ENCODE data around the gene C19orf73.

DNA sequence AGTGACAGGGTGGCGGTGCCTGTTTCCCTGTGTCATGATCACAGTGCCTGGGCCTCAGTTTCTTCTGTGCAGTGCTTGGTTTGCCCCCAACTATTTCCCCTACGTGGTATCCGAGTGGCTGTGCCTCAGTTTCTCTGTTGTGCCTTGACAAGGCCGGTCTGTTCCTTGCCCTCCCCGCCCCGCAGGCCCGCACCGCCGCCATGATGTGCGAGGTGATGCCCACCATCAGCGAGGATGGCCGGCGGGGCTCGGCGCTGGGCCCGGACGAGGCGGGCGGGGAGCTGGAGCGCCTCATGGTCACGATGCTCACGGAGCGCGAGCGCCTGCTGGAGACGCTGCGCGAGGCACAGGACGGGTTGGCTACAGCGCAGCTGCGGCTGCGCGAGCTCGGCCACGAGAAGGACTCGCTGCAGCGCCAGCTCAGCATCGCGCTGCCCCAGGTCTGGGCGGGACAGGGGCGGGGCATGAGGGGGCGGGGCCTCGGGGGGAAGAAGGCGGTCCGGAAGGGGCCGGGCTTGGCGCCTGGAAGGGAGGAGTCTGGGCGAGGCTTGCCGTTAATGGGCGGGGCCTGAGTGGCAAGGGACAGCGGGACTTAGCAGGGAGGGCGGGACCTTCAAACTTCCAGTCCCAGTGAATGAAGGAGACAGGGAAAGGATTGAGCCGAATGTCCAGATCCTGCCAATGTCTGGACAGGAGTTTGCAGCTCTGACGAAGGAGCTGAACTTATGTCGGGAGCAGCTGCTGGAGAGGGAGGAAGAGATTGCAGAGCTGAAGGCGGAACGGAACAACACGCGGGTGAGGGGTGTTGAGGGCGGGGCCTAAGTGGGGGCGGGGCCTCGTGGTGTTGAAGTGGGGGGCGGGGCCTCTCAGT lies 9.0 kb upstream of the C19orf73 start:
- TF ChIP-seq, protein P1, sequence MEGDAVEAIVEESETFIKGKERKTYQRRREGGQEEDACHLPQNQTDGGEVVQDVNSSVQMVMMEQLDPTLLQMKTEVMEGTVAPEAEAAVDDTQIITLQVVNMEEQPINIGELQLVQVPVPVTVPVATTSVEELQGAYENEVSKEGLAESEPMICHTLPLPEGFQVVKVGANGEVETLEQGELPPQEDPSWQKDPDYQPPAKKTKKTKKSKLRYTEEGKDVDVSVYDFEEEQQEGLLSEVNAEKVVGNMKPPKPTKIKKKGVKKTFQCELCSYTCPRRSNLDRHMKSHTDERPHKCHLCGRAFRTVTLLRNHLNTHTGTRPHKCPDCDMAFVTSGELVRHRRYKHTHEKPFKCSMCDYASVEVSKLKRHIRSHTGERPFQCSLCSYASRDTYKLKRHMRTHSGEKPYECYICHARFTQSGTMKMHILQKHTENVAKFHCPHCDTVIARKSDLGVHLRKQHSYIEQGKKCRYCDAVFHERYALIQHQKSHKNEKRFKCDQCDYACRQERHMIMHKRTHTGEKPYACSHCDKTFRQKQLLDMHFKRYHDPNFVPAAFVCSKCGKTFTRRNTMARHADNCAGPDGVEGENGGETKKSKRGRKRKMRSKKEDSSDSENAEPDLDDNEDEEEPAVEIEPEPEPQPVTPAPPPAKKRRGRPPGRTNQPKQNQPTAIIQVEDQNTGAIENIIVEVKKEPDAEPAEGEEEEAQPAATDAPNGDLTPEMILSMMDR (IDR thresholded peaks at IDR 0.05) = peak in 1 of 4 donors; percentile 13
- TF ChIP-seq POLR2A (IDR thresholded peaks at IDR 0.05) = no peak
